Stimulated activated CD4-positive, alpha-beta T cell treated with anti-CD3 and anti-CD28 coated beads, Interleukin-15, amount 100 ng/mL, for 24 hours (primary cell): ENCODE results near the gene ATG2B.

Experiments used
- DNase-seq: peaks from one replicate; pipeline ENCODE4 v3.0.0-alpha.2; 2020

Gene ATG2B

GRCh38 chr14:96270565-96271420, 92.3 kb downstream of the ATG2B start:
- DNase-seq, result no peak

- DNase-seq, result no peak
Measured at GRCh38 chr14:96269359-96269710, 93.8 kb downstream of the ATG2B start.

DNA sequence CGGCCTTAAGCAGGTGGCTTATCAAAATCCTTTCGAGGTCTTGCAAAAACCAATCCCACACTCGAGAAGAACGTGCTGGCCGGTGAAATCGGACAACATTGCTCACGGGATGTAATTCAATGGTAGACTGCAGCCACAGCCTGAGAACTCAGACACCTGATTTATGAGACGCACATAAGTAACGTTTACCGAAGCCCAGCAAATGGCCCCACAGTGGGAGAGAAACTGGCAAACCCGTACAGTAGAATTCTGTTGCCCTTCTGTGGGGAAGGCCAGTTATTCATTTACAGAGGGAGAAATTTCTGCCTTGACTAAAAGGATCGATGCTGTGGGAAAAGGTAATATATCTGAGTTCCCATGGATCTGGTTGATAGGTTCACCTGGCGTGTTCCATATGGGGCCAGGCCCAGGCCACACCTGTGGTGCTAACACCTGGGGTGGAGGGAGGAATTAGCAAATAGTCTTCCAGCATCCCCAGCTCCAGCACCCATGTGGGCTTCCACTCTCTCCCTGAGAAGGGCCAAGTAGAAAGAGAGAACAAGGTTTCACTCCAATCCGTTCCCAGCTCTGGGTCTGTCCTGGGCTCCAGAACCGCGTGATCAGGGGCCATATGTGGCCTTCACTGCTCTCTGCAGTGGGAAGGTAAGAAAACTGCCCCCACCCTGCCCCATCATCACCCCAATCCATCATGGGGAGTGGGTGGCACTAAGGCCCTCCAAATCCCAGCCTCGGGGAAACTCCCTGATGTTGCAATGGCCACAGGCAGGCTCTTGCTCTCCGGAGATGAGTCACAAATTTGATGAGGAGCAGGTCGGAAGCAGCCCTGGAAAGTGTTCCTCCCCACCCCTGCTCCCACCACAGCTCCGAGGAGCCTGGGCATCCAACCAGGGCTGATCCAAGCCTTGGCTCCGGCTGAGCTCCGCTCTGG, 94.4 kb downstream of the ATG2B start:
- no peak for DNase-seq

GRCh38 chr14:96267916-96268315, 95.2 kb downstream of the ATG2B start:
- no peak for DNase-seq

- DNase-seq, result no peak
Measured at GRCh38 chr14:96267336-96267735, 95.8 kb downstream of the ATG2B start.

GRCh38 chr14:96265383-96266095, 97.6 kb downstream of the ATG2B start:
- DNase-seq, result no peak

GRCh38 chr14:96264853-96265252, 98.3 kb downstream of the ATG2B start:
- no peak for DNase-seq

- DNase-seq, result no peak
Measured at GRCh38 chr14:96264200-96264553, 99.0 kb downstream of the ATG2B start.

GRCh38 chr14:96263347-96264199, 99.6 kb downstream of the ATG2B start:
- no peak for DNase-seq

GRCh38 chr14:96261772-96262655, 101.1 kb downstream of the ATG2B start:
- no peak for DNase-seq

DNA sequence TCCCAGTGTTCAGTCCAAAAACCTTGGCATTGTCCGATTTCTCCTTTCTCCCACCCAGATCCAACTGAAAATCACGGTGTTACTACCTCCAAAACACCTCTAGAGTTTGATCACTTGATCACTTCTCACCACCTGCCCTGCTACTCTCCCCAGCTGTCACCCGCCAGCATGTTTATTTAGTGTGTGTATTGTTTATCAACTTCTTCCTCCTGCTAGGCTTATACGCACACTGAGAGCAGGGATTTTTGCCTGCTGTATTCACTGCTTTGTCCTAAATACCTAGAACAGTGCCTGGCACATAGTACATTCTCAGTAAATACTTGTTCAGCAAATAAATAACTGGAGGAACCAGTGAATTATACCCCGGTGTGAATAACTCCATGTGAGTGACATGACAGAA, 102.1 kb downstream of the ATG2B start:
- no peak for DNase-seq

DNA sequence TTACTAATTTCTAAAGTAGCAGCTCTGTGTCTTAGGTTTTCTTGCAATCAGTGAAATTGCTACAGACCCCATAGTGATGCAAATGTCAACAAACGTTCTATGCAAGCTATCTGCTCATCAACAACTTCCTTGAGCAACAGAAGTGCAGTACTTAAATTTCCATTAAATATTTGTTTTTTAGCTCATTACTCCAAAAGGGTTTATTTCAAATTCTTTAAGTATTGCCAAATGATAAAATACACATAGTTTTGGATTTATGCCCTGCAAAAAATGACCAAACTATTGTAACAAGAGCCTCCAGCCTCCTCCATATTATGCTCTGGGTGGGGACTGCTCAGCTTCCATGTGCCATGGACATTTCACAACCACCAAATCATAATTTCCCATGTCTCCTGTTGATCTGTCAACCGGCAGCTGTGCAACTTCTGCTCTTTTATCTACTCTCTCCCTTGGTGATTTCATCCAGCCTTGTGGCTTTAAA, 102.8 kb downstream of the ATG2B start:
- DNase-seq, result no peak

DNA sequence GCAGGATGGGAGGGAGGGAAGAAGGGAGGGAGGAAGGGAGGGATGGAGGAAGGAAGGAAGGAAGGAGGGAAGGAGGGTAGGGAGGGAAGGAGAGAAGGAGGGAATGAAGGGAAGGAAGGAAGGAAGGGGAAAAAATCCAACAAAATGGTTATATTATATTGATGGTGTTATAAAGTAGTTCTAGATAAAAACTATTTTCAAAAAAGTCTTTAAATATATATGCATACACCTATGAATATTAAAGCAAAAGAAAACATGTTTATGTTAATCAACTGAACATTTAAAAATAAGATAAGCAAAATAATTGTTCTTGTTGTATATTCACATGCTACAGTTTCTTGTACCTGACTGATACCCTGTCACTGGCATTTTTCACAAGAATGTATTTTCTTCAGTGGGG, 105.2 kb downstream of the ATG2B start:
- DNase-seq, result no peak

- DNase-seq, result no peak
Measured at GRCh38 chr14:96257056-96257455, 106.1 kb downstream of the ATG2B start.

GRCh38 chr14:96256407-96256806, 106.7 kb downstream of the ATG2B start:
- DNase-seq, result no peak

GRCh38 chr14:96255501-96256366, 107.4 kb downstream of the ATG2B start, which contains the start of gene BDKRB1:
BDKRB1 (plus strand) TSS chr14:96256210; CDS start chr14:96263683, 7,473 bp downstream.
- no peak for DNase-seq

GRCh38 chr14:96254687-96255086, 108.5 kb downstream of the ATG2B start:
- no peak for DNase-seq

GRCh38 chr14:96252999-96253539, 110.1 kb downstream of the ATG2B start:
- no peak for DNase-seq

- DNase-seq, result no peak
Measured at GRCh38 chr14:96252323-96252998, 110.7 kb downstream of the ATG2B start.
